GM19468 (cell line): Measurements from ENCODE around the gene ECM1.
A peak's percentile ranks its signal among the peaks of the same experiment; 100 is the strongest.

Source experiments
- ATAC-seq: cut with Tn5 transposase; IDR thresholded peaks from one replicate; pipeline ENCODE4 v1.9.1; 2021; ENCODE audit warnings: mild to moderate bottlenecking, moderate library complexity, moderate number of reproducible peaks; ENCODE audit not compliant: unreplicated experiment; ENCODE audit errors: extremely low read depth

ECM1 gene

GRCh38 chr1:150537732-150538684, 30.1 kb downstream of the ECM1 start:
- no peak for ATAC-seq

- ATAC-seq: no peak
Measured at GRCh38 chr1:150543500-150544143, 35.7 kb downstream of the ECM1 start.

GRCh38 chr1:150544204-150544603, 36.3 kb downstream of the ECM1 start:
- no peak for ATAC-seq

- no peak for ATAC-seq
Measured at GRCh38 chr1:150545486-150546032, 37.6 kb downstream of the ECM1 start.

GRCh38 chr1:150546294-150546937, 38.5 kb downstream of the ECM1 start:
- no peak for ATAC-seq

- no peak for ATAC-seq
Measured at GRCh38 chr1:150548324-150548631, 40.4 kb downstream of the ECM1 start.

- peak; percentile 24 for ATAC-seq
Measured at GRCh38 chr1:150548632-150549495, 41.0 kb downstream of the ECM1 start, which contains the start of gene ADAMTSL4. TSS of gene ADAMTSL4 (plus strand) at chr1:150549408. CDS start at chr1:150552289, 2,881 bp downstream.

GRCh38 chr1:150549496-150550221, 41.8 kb downstream of the ECM1 start:
- no peak for ATAC-seq

GRCh38 chr1:150550222-150551050, 42.5 kb downstream of the ECM1 start:
- no peak for ATAC-seq

GRCh38 chr1:150551051-150551783, 43.3 kb downstream of the ECM1 start:
- ATAC-seq: no peak

- ATAC-seq: no peak
Measured at GRCh38 chr1:150551784-150552127, 43.8 kb downstream of the ECM1 start.

GRCh38 chr1:150552128-150552910, 44.4 kb downstream of the ECM1 start:
- ATAC-seq: no peak

- no peak for ATAC-seq
Measured at GRCh38 chr1:150552911-150553289, 45.0 kb downstream of the ECM1 start.

- no peak for ATAC-seq
Measured at GRCh38 chr1:150553392-150554085, 45.6 kb downstream of the ECM1 start.

GRCh38 chr1:150554086-150554452, 46.2 kb downstream of the ECM1 start:
- no peak for ATAC-seq

GRCh38 chr1:150555198-150555970, 47.5 kb downstream of the ECM1 start:
- no peak for ATAC-seq
